ENCODE results near the gene ANKRD27. TPM values are rescaled to one million over a fixed set of nuclear protein-coding genes. Genes with fewer than 3 reads are reported as not detected.

Gene ANKRD27
- total RNA-seq, 2 donors from 2014 or later, result 35.7 to 38.2 TPM

DNA sequence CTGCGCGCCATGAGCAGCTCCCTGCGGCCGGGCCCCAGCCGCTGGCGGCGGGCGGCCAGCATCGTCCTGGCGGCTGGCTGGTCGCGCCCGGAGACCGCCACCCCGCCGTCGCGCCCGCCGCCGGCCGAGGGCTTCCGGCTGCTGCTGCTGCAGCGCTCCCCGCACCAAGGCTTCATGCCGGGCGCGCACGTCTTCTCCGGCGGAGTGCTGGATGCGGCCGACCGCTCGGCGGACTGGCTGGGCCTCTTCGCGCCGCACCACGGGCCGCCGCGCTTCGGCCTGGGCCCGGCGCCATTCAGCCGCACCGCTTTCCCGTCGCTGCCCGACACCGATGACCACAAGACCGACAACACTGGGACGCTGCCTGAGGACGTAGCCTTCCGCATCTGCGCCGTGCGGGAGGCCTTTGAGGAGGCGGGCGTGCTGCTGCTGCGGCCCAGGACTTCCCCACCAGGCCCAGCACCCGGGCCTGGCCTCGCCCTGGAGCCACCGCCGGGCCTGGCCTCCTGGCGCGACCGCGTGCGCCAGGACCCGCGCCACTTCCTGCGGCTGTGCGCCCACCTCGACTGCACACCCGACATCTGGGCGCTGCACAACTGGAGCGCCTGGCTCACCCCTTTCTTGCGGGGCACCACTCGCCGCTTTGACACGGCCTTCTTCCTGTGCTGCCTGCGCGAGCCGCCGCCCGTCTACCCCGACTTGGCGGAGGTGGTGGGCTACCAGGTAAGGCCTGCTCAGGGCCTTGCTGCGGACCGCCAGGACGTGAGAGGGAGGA is 17.2 kb upstream of the ANKRD27 start:
- DNase-seq (peak; percentile 56 to 70), ATAC-seq (peak; percentile 76)
- intact Hi-C loops (cut with DNase I, micrococcal nuclease), result no loop called here

DNA sequence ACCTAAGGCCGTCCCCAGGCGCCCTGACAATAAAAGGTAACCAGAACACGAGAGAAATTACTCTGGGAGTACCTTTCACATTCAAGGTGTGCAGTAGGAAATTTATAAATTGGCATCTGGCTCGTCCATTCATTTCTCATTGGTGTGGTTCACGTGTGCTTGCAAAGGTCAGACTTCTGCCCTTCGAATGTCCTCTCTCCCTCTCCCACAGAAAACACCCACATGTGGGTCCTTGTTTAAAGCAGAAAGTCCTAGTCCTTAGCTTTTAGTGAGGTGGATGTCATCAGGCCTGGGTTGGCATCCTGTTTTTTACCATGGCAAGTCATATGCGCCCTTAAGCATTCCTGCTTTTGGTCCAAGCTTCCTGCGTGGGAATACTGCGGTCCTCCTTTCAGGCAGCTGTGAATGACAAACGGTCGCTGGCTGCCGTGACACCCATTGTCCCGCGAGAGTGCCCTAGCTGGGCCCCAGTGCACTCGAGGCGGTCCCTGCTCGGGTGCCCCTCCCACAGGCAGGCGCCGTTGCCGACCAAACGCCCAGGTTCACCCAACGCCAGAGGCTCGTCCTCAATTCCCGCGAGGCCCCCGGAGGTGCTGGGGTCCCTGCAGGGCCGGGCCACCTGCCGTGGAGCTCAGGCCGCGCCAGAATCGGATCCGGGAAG is 16.4 kb upstream of the ANKRD27 start, which contains the start of gene NUDT19:
Gene NUDT19 (plus strand): TSS at position 531 of the 661 bp plus-strand sequence. CDS start 140 bp downstream, outside the sequence.
- intact Hi-C loops (cut with DNase I, micrococcal nuclease), result no loop called here
- ATAC-seq (peak; percentile 92), DNase-seq (peak; percentile 91)

DNA sequence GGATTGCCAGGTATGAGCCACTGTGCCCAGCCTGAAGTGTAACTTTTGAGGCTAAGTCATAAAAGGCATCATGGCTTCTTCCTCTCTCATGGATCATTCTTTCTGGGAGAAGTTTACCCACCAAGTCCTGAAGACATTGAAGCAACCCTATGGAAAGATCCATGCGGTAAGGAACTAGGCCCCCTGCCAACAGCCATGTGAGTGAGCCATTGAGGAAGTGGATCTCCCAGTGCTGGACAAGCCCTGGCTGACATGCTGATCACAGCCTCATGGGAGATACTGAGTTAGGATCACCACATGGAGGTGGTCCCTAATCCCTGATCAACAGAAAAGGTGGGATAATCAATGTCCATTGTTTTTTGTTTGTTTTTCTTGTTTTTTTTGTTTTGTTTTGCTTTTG is 13.3 kb upstream of the ANKRD27 start:
- ATAC-seq, result no peak
- peak in 1 of 2 donors; percentile 31 for DNase-seq
- intact Hi-C loops (cut with DNase I, micrococcal nuclease), result no loop called here

DNA sequence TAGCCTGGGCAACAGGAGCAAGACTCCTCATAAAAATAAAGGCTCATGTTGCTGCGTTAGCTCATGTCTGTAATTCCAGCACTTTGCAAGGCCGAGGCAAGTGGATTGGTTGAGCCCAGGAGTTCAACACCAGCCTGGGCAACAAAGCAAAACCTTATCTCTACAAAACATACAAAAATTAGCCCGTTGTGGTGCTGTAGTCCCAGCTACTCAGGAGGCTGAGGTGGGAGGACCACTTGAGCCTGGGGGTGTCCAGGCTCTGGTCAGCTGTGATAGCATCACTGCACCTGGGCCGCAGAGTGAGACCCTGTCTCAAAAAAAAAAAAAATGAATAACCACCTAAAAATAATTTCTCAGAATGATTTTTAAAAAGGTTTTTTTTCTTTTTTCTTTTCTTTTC is 12.7 kb upstream of the ANKRD27 start:
- ATAC-seq (no peak), DNase-seq (no peak)
- intact Hi-C loops (cut with DNase I, micrococcal nuclease), result no loop called here

DNA sequence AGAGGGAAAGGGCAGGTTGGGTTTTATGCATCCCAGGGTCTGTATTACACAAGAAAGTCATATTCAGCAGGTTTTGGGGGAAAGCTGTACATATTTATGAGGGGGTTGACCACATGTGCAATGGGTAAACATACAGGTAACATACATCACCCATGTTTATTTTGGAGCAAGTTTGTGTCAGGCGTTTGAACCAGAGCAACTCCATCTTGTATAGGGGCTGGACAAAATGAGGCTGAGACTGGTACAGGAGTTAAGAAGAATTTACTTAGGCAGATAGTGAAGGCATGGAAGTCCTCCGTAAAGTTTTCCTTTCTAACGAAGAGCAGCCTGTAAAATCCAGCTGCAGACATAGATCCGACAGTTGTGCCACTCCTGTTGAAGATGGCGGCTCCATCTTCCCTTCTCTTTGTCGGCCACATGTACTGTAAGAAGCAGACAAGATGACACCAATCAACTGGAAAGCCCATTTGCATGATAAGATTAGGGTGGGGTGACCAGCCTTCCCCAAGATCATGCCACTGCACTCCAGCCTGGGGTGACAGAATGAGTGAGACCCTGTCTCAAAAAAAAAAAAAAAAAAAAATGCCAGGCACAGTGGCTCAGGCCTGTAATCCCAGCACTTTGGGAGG is 12.0 kb upstream of the ANKRD27 start:
- intact Hi-C loops (cut with DNase I, micrococcal nuclease), result no loop called here
- ATAC-seq (no peak), DNase-seq (no peak)

DNA sequence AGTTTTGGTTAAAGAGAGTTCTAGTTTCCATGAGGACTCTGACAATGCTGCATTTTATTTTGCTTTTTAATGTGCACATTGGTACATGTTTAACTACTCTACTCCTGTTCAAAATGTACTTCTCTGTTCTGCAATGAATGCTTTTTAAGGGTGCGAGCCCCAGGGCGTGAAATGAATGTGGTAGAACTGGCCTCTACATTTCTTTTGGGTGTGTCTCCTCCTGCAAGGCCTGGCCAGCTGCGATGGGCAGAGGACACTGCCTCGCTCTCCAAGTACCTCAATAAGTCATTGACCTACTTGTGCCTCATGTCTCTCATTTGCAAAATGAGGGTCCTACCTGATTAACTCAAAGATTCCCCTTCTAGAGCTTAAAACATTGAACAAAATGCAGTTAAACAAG is 7.3 kb upstream of the ANKRD27 start:
- no peak for ATAC-seq
- no peak for DNase-seq

DNA sequence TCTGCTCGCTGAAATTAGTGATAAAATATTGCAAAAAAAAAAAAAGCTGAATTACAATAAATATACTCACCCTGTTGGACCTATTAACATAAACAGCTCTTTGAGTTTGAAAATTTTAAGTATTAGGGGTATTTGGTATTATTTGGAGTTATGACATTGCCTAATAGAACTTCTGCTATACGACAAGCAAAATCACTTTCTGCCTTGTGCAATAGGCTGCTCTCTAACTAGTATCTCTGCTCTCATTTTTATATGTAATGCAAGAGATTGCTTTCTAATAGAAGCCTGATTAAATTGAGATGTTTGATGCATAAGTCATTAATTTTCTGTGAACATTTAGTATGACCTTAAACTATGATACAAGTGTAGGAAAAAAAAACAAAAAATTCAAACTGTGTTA is 6.0 kb upstream of the ANKRD27 start:
- ATAC-seq, result no peak
- no peak for DNase-seq
- intact Hi-C loops (cut with DNase I, micrococcal nuclease), result no loop called here

More for the DNA sequence above, 7.3 kb upstream of the ANKRD27 start:
- intact Hi-C loops (cut with DNase I, micrococcal nuclease), result no loop called here

DNA sequence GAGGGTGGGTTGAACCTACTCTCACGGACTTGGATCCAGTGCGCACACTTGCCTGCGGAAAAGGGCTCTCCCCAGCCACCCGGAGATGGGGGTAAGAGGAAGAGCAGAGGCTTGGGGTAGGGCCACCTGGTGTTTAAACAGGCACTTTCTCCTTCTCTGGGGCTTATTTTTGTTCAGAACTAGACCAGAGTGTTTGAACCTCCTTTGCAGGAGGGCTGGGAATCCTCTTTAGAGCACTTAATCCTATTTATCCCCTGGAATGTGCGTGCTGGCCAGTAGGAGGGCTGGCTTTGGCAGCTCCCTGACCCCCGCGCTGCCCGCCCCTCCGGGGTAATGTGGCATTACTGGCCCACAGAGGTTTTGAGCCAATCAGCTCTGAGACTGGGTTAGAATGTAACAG is 2.7 kb upstream of the ANKRD27 start:
- intact Hi-C loops (cut with DNase I, micrococcal nuclease), result no loop called here
- no peak for ATAC-seq

DNA sequence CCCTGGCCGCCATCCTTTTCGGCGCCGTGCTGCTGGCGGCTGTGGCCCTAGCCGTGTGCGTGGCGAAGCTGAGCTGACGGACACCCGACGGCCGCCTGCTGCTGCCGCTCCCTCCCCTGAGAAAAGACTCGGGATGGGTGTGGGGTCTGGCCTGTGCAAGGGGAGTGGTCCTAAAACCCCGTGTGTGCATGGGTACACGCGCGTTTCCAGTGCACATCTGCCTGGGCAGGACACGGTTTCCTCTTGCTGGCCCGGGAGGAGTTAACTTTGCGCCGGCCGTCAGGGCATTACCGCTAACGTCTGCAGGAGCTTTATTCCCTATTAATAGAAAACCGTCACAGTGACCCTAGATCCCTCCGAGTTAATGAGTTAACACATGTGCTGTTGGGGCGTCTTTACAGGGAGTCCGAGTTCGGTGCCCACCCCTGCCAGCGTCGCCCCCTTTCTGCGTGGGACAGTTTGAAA is 1.9 kb upstream of the ANKRD27 start:
- no peak for DNase-seq
- ATAC-seq, result no peak
- intact Hi-C loops (cut with DNase I, micrococcal nuclease), result no loop called here

More for the DNA sequence above, 2.7 kb upstream of the ANKRD27 start:
- DNase-seq, result no peak

DNA sequence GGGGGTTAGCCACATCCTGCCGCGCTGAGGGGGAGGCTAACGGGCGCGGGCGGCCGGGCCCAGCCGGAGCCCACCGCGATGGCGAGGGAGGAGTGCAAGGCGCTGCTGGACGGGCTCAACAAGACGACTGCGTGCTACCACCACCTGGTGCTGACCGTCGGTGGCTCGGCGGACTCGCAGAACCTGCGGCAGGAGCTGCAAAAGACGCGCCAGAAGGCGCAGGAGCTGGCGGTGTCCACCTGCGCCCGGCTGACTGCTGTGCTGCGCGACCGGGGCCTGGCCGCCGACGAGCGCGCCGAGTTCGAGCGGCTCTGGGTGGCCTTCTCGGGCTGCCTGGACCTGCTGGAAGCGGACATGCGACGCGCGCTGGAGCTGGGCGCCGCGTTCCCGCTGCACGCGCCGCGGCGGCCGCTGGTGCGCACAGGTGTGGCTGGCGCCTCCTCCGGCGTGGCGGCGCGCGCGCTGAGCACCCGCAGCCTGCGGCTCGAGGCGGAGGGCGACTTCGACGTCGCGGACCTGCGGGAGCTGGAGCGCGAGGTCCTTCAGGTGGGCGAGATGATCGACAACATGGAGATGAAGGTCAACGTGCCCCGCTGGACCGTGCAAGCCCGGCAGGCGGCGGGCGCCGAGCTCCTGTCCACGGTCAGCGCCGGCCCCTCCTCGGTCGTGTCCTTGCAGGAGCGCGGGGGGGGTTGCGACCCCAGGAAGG is 1.4 kb upstream of the ANKRD27 start:
- intact Hi-C loops (cut with DNase I, micrococcal nuclease), result no loop called here
- peak in 1 of 2 donors; percentile 50 for DNase-seq

DNA sequence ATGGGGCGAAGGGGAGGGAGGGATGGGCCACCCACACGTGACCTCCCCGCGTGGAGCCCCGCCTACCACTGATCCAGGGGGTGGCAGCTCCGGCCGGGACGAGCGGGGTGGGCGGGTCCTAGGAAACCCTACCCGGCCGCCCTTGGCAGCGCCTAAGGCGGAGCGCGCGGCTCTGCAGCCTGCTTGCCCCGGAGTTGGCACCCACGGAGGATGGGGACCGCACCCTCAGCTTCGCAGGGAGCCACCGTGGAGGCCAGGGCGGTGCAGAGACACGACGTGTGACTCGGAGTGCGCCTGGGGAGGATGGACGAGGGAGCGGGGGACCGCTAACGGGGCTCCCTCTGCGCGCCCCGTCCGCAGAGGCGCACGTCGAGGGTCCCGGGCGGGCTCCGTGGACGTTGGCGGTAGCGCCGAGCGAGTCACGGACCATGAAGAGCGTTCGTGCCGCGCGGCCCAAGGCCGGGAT is 773 bp upstream of the ANKRD27 start, which contains the start of gene RGS9BP:
Gene RGS9BP (plus strand): TSS at position 129 of the 466 bp plus-strand sequence. CDS start 416 bp downstream, outside the sequence.
- peak; percentile 68 for ATAC-seq
- intact Hi-C loops (cut with DNase I, micrococcal nuclease), result no loop called here

More for the DNA sequence above, 1.4 kb upstream of the ANKRD27 start:
- peak; percentile 32 for ATAC-seq

DNA sequence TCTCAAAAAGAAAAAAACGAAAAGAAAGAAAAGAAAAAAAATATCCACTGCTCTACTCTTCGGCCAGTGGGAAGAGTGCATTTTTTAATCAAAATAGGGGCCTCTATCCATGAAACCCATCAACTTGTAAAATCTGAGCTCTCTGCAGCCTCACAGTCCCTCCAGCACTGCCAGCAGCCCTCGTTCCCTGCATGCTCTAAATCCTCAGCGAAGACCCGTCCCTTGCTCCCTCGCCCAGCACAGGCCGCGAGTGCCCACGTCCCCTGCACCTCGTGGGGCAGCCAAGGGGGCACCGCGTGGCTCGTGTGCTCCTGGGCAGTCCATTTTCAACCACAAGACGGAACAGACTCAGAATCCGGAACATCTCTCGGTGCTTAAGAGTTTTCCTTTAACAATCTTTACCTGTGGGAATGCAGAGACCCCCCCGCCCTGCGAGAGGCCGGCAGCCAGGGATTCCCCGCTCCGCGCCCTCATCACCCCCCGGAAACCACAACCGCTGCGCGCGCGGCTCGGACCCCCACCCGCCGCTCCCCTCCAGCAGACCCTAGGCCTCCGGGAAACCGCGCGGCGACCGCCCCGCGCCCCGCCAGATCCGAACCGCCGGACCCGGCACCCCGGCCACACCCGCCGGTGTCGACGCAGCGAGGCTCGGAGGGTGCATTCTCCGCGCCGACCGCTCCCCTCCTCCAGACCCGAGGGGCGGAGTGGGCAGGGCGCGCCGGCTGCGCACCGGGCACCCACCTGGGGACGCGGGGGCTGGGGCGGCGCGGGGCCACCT is 638 bp downstream of the ANKRD27 start:
- intact Hi-C loops (cut with DNase I, micrococcal nuclease), result no loop called here

More for the DNA sequence above, 773 bp upstream of the ANKRD27 start, which contains the start of gene RGS9BP:
- peak; percentile 86 to 87 for DNase-seq

DNA sequence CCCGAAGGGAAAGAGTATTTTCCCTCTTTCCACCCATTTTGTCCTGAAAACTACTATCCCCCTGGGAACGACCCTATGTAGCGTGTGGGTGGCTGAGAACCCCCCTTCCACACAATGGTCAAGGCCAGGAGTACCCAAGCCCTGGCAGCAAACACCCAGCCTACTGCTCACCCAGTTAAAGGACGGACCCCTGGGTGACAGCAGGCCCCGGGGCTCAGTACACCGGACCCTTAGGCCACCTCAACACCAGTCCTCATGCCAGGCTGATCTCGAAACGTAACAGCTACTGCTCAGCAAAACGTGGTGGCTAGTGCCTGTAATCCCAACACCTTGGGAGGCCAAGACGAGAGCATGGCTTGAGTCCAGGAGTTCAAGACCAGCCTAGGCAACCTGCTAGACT is 1.4 kb downstream of the ANKRD27 start:
- ATAC-seq (no peak), DNase-seq (no peak)
- intact Hi-C loops (cut with DNase I, micrococcal nuclease), result no loop called here

More for the DNA sequence above, 638 bp downstream of the ANKRD27 start:
- DNase-seq (no peak), ATAC-seq (no peak)

DNA sequence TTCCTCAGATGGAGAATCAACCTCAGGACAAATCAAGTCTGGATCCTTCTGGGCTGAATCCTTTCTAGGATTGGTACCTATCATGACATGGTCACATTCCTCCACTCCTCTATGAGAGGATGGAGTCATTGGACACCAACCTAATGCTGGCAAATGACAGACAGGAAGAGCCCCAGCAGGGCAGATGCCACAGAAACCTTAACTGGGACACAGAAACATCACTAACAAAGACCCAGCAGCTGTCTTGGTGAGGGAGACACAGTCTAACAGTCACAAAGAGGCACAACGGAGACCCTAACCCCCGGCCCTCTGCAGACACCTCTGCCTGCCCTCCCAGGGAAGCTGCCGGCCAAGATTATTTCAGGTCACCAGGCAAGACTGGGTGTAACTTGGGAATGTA is 2.1 kb downstream of the ANKRD27 start:
- DNase-seq, result no peak
- intact Hi-C loops (cut with DNase I, micrococcal nuclease), result no loop called here
- no peak for ATAC-seq

DNA sequence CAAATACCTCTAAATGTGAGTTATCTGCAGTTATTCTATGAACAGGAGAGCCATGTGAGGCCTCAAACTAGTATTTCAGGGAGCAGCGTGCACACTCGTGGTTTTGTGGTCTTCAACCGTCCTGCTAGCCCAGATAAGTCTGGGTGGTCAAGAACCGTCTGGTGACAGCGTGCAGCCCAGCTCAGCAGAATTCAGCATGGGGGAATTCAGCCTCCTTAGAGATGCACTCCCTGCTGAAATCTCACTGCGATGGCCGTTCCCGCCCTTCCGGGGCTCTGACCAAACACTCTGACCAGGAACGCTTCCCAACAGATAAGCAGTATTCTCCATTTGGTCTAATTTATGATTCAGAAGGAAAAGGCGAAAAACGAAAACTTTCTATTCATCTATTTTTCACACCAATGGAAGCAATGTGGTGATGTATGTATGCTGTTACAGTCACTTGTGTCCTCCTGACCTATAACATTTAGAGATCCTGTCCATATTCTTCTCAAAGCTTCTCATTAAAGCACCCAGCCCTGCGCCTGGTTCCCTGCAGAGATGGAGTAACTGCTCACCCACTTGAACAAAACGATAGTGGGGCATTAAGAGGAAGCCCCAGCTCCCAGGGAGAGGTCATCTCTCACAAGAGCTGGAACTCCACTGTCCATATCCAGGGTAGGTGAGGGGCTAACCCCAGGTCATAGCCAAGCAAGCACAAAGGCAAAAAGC is 2.9 kb downstream of the ANKRD27 start:
- intact Hi-C loops (cut with DNase I, micrococcal nuclease), result no loop called here
- ATAC-seq (no peak), DNase-seq (no peak)

DNA sequence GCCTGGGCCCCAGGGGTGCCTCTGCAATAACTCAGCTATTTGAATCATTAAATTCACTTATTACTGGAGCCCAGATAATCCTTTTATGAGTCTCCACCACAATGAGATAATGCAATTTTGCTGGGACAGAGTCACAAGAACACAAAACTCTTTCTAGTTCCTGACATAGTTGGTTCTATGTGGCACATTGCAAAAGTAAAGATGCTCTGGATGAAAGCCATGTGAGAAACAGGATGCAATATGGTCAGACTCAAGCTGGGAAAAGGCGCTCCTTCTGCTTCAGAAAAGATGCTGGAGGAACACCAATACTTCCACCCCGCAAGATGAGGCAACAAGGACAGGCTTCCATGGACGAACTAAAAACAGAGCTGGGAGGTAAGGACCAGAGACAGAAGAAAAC is 5.7 kb downstream of the ANKRD27 start:
- DNase-seq, result no peak
- intact Hi-C loops (cut with DNase I, micrococcal nuclease), result no loop called here
- ATAC-seq, result no peak

DNA sequence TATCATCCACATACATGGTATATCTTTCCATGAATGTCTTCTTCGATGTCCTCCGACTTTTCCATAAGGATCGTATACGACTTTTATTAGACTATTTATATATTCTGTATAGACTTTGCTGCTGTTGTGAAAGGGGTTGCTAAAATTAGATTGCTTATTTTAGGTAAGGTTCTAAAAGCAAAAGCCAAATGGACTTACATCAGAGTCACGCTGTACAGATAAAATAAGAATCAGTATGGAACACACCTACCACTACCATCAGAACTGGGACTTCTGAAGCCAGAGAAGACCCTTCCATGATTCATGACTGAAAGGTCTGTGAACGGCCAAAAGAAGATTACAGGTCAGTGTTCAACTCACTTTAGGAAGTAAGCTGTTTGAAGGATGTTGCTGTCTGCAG is 8.9 kb downstream of the ANKRD27 start:
- ATAC-seq (no peak), DNase-seq (no peak)
- intact Hi-C loops (cut with DNase I, micrococcal nuclease), result no loop called here
